ENCODE results near the gene APOBEC4.

APOBEC4 gene

GRCh38 chr1:183651612-183652011 lies 1.5 kb downstream of the APOBEC4 start:
- Histone ChIP-seq H3K9me3 (no peaks in the 10 kb centered on the region), H3K4me3 (ENCODE audit: low read depth, low read length) (no peak overlapping the region), H3K36me3 (no peaks in the 10 kb centered on the region), H3K27me3 (no peaks in the 10 kb centered on the region), H3K4me1 (peaks cover 5% of the 10 kb centered on the region; the same call in 1 of the 2 replicates)
- no peak for DNase-seq
- TF ChIP-seq, protein P1, sequence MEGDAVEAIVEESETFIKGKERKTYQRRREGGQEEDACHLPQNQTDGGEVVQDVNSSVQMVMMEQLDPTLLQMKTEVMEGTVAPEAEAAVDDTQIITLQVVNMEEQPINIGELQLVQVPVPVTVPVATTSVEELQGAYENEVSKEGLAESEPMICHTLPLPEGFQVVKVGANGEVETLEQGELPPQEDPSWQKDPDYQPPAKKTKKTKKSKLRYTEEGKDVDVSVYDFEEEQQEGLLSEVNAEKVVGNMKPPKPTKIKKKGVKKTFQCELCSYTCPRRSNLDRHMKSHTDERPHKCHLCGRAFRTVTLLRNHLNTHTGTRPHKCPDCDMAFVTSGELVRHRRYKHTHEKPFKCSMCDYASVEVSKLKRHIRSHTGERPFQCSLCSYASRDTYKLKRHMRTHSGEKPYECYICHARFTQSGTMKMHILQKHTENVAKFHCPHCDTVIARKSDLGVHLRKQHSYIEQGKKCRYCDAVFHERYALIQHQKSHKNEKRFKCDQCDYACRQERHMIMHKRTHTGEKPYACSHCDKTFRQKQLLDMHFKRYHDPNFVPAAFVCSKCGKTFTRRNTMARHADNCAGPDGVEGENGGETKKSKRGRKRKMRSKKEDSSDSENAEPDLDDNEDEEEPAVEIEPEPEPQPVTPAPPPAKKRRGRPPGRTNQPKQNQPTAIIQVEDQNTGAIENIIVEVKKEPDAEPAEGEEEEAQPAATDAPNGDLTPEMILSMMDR (IDR thresholded peaks at IDR 0.05; ENCODE audit: low read depth, low read length) = no peak

DNA sequence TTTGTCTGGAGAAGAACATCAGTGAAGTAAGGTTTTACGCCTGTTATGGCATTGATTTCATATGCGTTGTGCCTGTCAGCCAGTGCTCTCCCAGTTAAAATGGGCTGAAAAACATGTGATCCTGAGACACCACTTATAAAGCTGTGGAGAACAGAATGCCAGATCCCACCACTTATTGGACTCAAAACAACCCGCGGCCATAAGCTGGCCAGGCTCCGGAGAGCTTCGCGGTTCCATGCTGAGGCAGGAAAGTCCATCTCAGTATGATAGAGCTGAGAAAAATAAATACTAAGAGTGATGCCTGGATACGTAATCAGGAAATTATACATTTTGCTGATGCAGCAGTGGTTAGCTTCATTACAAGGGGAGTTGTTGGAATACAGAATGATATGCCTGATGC lies 5.1 kb downstream of the APOBEC4 start:
- TF ChIP-seq, protein P1 (IDR thresholded peaks at IDR 0.05; ENCODE audit: low read depth, low read length) = no peak
- Histone ChIP-seq H3K27me3 (no peaks in the 10 kb centered on the region), H3K4me1 (no peaks in the 10 kb centered on the region), H3K4me3 (ENCODE audit: low read depth, low read length) (no peak overlapping the region), H3K36me3 (no peaks in the 10 kb centered on the region), H3K9me3 (no peaks in the 10 kb centered on the region)
- DNase-seq = no peak

GRCh38 chr1:183646776-183647175 lies 6.3 kb downstream of the APOBEC4 start:
- Histone ChIP-seq H3K9me3 (no peaks in the 10 kb centered on the region), H3K4me3 (ENCODE audit: low read depth, low read length) (no peak overlapping the region), H3K36me3 (no peaks in the 10 kb centered on the region), H3K4me1 (no peaks in the 10 kb centered on the region), H3K27me3 (no peaks in the 10 kb centered on the region)
- DNase-seq = no peak
- TF ChIP-seq, protein P1 (IDR thresholded peaks at IDR 0.05; ENCODE audit: low read depth, low read length) = no peak

DNA sequence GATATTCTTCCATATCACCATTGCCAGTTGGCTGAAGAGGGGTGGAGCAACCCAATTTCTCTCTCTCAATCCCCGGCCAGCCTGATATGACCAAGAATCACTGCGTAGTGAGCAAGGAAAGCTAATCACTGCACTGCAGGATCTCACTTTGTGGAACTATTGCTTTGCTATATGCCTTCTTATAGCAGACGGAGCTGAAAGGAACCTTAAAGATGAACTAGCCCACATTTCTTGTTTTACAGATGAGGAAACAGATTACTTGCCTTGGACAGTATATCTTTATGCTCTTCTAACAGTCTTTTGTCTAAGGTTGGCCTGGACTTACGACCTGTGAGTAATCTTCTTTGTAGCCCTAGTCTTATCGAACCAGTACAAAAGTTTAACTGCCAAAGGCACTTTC lies 7.6 kb downstream of the APOBEC4 start:
- no peaks in the 10 kb centered on the region for H3K9me3 ChIP-seq
- DNase-seq = no peak

DNA sequence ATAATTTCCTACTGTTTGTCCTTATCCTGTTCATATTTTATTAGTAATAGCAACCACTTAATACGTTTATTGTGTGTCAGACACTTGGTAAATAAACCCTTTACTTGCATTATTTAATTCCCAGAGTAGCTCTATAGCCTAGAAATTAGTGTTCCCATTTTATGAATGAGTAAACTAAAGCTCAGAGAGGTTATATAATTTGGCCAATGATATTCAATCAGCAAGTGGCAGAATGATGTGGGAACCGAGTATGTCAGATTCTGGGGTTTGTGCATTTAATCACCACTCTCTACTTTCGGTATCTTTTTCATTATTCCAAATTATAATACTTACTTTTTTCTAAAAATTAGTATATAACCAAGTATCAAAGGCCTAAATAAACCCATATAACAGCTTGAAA lies 10.9 kb downstream of the APOBEC4 start:
- DNase-seq = no peak
- Histone ChIP-seq H3K4me1 (no peaks in the 10 kb centered on the region), H3K27me3 (no peaks in the 10 kb centered on the region; the same call in 1 of the 2 replicates), H3K36me3 (no peaks in the 10 kb centered on the region), H3K9me3 (no peaks in the 10 kb centered on the region), H3K4me3 (ENCODE audit: low read depth, low read length) (no peak overlapping the region)
- TF ChIP-seq, protein P1 (IDR thresholded peaks at IDR 0.05; ENCODE audit: low read depth, low read length) = no peak

More for the DNA sequence above, 7.6 kb downstream of the APOBEC4 start:
- no peaks in the 10 kb centered on the region; the same call in 1 of the 2 replicates for H3K27me3 ChIP-seq
- TF ChIP-seq, protein P1 (IDR thresholded peaks at IDR 0.05; ENCODE audit: low read depth, low read length) = no peak
- no peaks in the 10 kb centered on the region for H3K36me3 ChIP-seq
- H3K4me3 ChIP-seq (ENCODE audit: low read depth, low read length) = no peak overlapping the region
- no peaks in the 10 kb centered on the region for H3K4me1 ChIP-seq

GRCh38 chr1:183640193-183640592 lies 12.9 kb downstream of the APOBEC4 start:
- TF ChIP-seq, protein P1 (IDR thresholded peaks at IDR 0.05; ENCODE audit: low read depth, low read length) = no peak
- Histone ChIP-seq H3K4me1 (no peaks in the 10 kb centered on the region), H3K9me3 (no peaks in the 10 kb centered on the region), H3K4me3 (ENCODE audit: low read depth, low read length) (no peak overlapping the region), H3K36me3 (no peaks in the 10 kb centered on the region), H3K27me3 (no peaks in the 10 kb centered on the region; the same call in 1 of the 2 replicates)
- no peak for DNase-seq

Measured in BE2C (cell line).